Right lobe of liver (tissue), 4 donors: ENCODE results near the gene ROCK2.

ENCODE experiments used
- CTCF ChIP-seq, 4 donors: fragments of 200-600 bp in 3 of 4; fragments of 450-650 bp in 1 of 4; IDR thresholded peaks; one replicate each; pipeline versions ENCODE4 v1.5.1 to v1.8.0; 2016 to 2022; ENCODE audit warnings: antibody characterized with exemption in 4 of 4, mild to moderate bottlenecking in 2 of 4
- POLR2A ChIP-seq: fragments of 450-650 bp; IDR thresholded peaks from one replicate; pipeline ENCODE4 v1.6.1; 2017; ENCODE audit warnings: antibody characterized with exemption, mild to moderate bottlenecking
- donor health status: DM: no; HTN: no; CAD: no.
- donor health status: DM: no; HTN: no; CAD: no.
- donor health status: DM: no; HTN: yes; CAD: no.

- TF ChIP-seq CTCF (IDR thresholded peaks at IDR 0.05) (no peak), POLR2A (no peak)
Measured at GRCh38 chr2:11303290-11304013, 41.0 kb downstream of the ROCK2 start.
